ENCODE measurements around the gene GOLGA6D.

- TF ChIP-seq EZH2 (IDR thresholded peaks at IDR 0.05; ENCODE audit: low read length, unreplicated experiment): no peak
- no peak for TF ChIP-seq CTCF (conservative IDR thresholded peaks at IDR 0.05; ENCODE audit: low read depth, low read length)
These were observed 59.6 kb downstream of the GOLGA6D start for GRCh38 chr15:75342221-75342620.

Data from PC-3 (cell line).